Right cardiac atrium (tissue), 5 donors: ENCODE measurements around the gene RNF215. TPM values are rescaled to one million over a fixed set of nuclear protein-coding genes. Genes with fewer than 3 reads are reported as not detected.

Source experiments
- ATAC-seq, 2 donors: fragments of 200-7000 bp; cut with Tn5 transposase; one replicate each; pipeline versions ENCODE4 v1.8.0 to v1.9.1; 2020; ENCODE audit warnings: moderate library complexity in 2 of 2, mild to moderate bottlenecking in 1 of 2
- DNase-seq, 3 donors: peaks; one replicate each; pipeline ENCODE4 v3.0.0-alpha.2; 2020
- H3K27ac ChIP-seq: one replicate; pipeline ENCODE4 v1.5.1; 2013; ENCODE audit warnings: mild to moderate bottlenecking, low read length, control low read depth, moderate library complexity
- H3K27me3 ChIP-seq: one replicate; pipeline ENCODE4 v1.6.1; 2013; ENCODE audit not compliant: control insufficient read depth, insufficient read depth
- H3K4me1 ChIP-seq: one replicate; pipeline ENCODE4 v1.6.1; 2013; ENCODE audit warnings: low read length; ENCODE audit not compliant: control insufficient read depth, insufficient read depth
- H3K4me3 ChIP-seq: one replicate; pipeline ENCODE4 v1.5.1; 2013; ENCODE audit warnings: low read length, control low read depth
- H3K9me3 ChIP-seq: one replicate; pipeline ENCODE4 v1.6.1; 2013; ENCODE audit warnings: low read length; ENCODE audit not compliant: control insufficient read depth
- WGBS: extraction: QIAGEN DNeasy Blood & Tissue Kit; methylation state at CpG from one replicate; pipeline ENCODE4 v1.1.7; 2013; 5-methylcytosine and 5-hydroxymethylcytosine counted together
- intact Hi-C, 4 donors: fragments of 100-400 bp; cut with DNase I; formaldehyde crosslinking; loops; one replicate each; pipeline versions ENCODE4 v1.11.0 to v1.14.0; 2022 to 2023
- polyA plus RNA-seq: library from polyadenylated mRNA; stranded (reverse); fragments of 200-250 nt; gene quantifications from one replicate; pipeline ENCODE4 v1.2.3, GENCODE V29; 2013
- total RNA-seq, 4 donors: library from RNA; stranded (reverse); fragmentation: NEBNext Ultra II Directional; extraction: Animal tissue kit (Norgen Biotek cat#: 25700); gene quantifications; one replicate each; pipeline ENCODE4 v1.2.1, GENCODE V29; 2021
- donor health status: healthy with polysubstance abuse.
- donor health status: DM: no; HTN: yes; CAD: no.
- donor health status: DM: no; HTN: no; CAD: no.
- donor health status: DM: no; HTN: yes; CAD: no; lungs with severe emphysema.
- donor health status: DM: yes; HTN: yes; CAD: no.

RNF215 gene
- total and polyA plus RNA-seq, 5 donors, result 5.7 to 17.0 (median 12.2) TPM

GRCh38 chr22:30420347-30421125 is 33.3 kb upstream of the RNF215 start:
- WGBS, result 70% methylated on average over 6 of the region's 6 CpGs
- H3K27me3 ChIP-seq, result no peaks in the 10 kb centered on the region
- H3K27ac ChIP-seq, result no peak overlapping the region
- H3K4me1 ChIP-seq, result peaks cover 6% of the 10 kb centered on the region
- intact Hi-C loops, result no loop called here
- ATAC-seq (no peak), DNase-seq (no peak)
- no peak overlapping the region for H3K4me3 ChIP-seq
- no peaks in the 10 kb centered on the region for H3K9me3 ChIP-seq

DNA sequence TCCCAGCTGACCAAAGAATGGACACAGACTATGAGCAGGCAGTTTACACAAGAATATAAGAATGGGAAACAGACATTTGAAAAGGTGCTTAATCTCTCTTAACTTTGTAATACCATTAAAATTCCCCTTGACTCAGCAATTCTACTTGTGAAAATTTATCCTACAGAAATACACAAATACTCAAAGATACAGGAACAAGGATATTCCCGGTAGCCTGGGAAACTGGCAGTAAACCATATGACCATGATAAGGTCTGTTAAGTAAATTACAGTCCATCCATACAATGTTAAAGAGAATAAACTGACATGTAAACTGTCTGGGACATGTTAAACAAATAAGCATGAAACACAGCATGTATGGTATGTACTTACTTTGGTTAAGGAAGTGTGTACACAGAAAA is 29.6 kb upstream of the RNF215 start:
- Histone ChIP-seq H3K4me1 (no peaks in the 10 kb centered on the region), H3K27me3 (no peaks in the 10 kb centered on the region), H3K4me3 (no peak overlapping the region), H3K9me3 (no peaks in the 10 kb centered on the region), H3K27ac (no peak overlapping the region)
- WGBS, result 62% methylated on average over 1 of the region's 1 CpG
- intact Hi-C loops, result no loop called here
- no peak for DNase-seq
- ATAC-seq, result no peak

GRCh38 chr22:30416403-30416802 is 29.2 kb upstream of the RNF215 start:
- no peak for DNase-seq
- WGBS, result 85% methylated on average over 2 of the region's 2 CpGs
- H3K4me1 ChIP-seq, result no peaks in the 10 kb centered on the region
- no peak overlapping the region for H3K4me3 ChIP-seq
- no peak overlapping the region for H3K27ac ChIP-seq
- no peaks in the 10 kb centered on the region for H3K9me3 ChIP-seq
- intact Hi-C loops, result no loop called here
- no peaks in the 10 kb centered on the region for H3K27me3 ChIP-seq
- ATAC-seq, result no peak

DNA sequence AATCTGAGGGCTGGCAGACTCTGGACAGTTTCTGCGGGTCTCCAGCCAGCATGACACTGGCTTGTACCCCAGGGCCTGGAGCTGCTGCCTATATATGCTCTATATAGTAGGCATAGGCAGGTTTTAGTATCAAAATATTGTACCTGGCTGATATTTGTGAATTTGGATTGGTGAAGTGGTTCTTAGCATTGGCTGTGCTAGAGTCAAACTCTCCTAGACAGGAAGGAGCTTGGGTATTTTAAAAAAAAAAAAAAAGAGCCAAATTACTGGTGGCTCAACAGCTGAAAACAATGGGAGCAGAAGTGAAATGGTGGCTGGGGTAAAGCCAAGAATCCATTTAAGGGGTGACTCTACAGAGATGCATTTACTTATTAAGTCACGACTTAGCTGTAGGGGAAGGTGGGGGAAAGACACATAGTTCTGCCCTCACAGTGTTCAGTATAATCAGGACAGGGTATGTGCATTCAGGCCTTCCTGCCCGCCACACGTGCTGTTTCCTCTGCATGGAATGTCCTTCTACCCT is 27.4 kb upstream of the RNF215 start:
- no peak overlapping the region for H3K27ac ChIP-seq
- H3K4me1 ChIP-seq, result no peaks in the 10 kb centered on the region
- no peaks in the 10 kb centered on the region for H3K9me3 ChIP-seq
- DNase-seq, result no peak
- H3K27me3 ChIP-seq, result no peaks in the 10 kb centered on the region
- WGBS, result 81% methylated on average over 4 of the region's 4 CpGs
- H3K4me3 ChIP-seq, result no peak overlapping the region
- intact Hi-C loops, result no loop called here
- no peak for ATAC-seq

DNA sequence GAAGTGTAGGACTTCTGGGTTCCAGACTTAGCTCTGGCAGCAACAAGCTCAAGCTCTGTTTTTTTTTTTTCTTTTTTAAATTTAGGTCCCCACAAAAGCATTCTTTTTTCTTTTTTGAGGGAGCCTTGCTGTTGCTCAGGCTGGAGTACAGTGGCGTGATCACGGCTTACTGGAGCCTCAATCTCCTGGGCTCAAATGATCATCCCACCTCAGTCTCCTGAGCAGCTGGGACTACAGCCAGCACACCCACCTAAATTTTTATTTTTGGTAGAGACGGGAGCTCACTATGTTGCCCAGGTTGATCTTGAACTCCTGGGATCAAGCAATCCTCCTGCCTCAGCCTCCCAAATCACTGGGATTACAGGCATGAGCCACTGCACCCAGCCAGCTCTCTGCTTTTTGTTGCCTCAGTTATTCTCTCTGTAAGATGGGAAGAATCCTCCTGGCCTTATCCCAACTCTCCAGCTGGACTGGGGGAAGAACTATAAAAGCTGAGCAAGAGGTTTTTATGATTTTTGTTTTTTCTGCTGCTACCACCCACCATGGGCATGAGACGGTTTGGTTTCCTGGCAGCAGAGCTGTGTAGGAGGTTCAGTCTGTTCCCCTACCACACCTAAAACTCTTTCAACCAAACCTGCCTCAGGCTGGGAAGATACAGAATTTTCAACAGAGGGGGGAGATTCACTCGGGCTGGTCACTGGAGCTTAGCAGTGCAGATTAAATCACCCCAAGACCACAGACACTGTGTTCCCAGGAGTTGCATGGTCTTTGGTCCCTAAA is 26.7 kb upstream of the RNF215 start:
- 80% methylated on average over 5 of the region's 5 CpGs for WGBS
- H3K9me3 ChIP-seq, result no peaks in the 10 kb centered on the region
- intact Hi-C loops, result no loop called here
- H3K27me3 ChIP-seq, result no peaks in the 10 kb centered on the region
- ATAC-seq, result no peak
- H3K4me1 ChIP-seq, result no peaks in the 10 kb centered on the region
- H3K4me3 ChIP-seq, result no peak overlapping the region
- no peak overlapping the region for H3K27ac ChIP-seq
- DNase-seq, result no peak

DNA sequence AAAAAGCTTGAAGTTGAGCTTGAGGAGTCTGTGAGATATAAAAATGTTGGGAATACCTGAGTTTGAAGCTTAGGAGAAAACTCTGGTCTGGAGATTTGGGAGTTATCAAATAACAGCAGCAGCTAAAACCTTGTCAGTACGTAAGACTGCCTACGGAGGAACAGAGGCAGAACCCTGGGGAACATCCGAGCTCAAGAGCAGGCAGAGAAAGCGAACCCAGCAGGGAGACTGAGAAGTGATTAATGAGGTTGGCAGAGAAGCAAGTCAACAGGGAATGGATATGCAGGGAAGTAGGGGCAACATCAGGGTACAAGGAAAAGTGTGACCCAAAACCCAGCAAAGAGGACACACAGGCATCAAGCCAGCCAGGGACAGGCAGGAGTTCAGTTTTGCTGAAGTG is 25.8 kb upstream of the RNF215 start:
- Histone ChIP-seq H3K4me3 (no peak overlapping the region), H3K27ac (no peak overlapping the region), H3K9me3 (no peaks in the 10 kb centered on the region), H3K4me1 (no peaks in the 10 kb centered on the region), H3K27me3 (no peaks in the 10 kb centered on the region)
- DNase-seq (no peak), ATAC-seq (no peak)
- 86% methylated on average over 4 of the region's 4 CpGs for WGBS
- intact Hi-C loops, result no loop called here

GRCh38 chr22:30411780-30412179 is 24.6 kb upstream of the RNF215 start:
- Histone ChIP-seq H3K9me3 (no peaks in the 10 kb centered on the region), H3K27ac (no peak overlapping the region), H3K4me3 (no peak overlapping the region), H3K4me1 (no peaks in the 10 kb centered on the region), H3K27me3 (no peaks in the 10 kb centered on the region)
- WGBS, result 85% methylated on average over 3 of the region's 3 CpGs
- intact Hi-C loops, result no loop called here
- ATAC-seq, result no peak
- DNase-seq, result no peak

DNA sequence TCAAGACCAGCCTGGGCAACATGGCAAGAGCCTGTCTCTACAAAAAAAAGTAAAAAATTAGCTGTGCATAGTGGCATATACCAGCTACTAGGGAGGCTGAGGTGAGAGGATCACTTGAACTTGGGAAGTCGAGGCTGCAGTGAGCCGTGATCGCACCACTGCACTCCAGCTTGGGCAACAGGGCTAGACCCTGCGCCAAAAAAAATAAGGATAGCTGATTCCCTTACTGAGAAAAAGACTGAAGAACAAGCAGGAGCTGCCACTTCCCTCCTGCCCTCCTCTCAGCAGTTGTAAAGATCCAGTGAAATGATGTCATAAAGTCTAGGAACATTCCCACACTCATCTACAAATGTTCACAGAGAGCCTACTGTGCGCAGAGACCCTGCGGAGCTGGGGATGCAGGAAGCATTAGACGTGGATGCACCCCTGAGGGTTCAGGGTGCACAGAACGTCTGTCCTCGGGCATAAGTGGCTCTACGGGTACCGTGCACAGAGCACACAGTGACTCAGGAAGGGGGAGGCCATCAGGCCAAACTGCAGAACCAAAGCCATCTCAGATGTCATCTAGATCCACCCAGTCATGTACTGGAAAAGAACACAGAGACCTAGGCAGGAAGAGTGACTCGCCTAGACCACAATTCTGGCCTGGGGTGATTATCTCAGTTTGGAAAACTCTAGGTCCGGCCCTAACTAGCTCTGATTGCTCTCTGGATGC is 21.3 kb upstream of the RNF215 start:
- Histone ChIP-seq H3K9me3 (no peaks in the 10 kb centered on the region), H3K4me1 (no peaks in the 10 kb centered on the region), H3K27ac (no peak overlapping the region), H3K27me3 (no peaks in the 10 kb centered on the region), H3K4me3 (no peak overlapping the region)
- ATAC-seq (peak; percentile 16 to 89), DNase-seq (no peak)
- WGBS, result 80% methylated on average over 13 of the region's 13 CpGs
- intact Hi-C loops, result no loop called here

- 67% methylated on average over 6 of the region's 6 CpGs for WGBS
- H3K9me3 ChIP-seq, result no peaks in the 10 kb centered on the region
- H3K27ac ChIP-seq, result no peak overlapping the region
- DNase-seq (no peak), ATAC-seq (no peak)
- no peaks in the 10 kb centered on the region for H3K27me3 ChIP-seq
- intact Hi-C loops, result no loop called here
- no peaks in the 10 kb centered on the region for H3K4me1 ChIP-seq
- no peak overlapping the region for H3K4me3 ChIP-seq
Measured at GRCh38 chr22:30406400-30406799, 19.2 kb upstream of the RNF215 start.

DNA sequence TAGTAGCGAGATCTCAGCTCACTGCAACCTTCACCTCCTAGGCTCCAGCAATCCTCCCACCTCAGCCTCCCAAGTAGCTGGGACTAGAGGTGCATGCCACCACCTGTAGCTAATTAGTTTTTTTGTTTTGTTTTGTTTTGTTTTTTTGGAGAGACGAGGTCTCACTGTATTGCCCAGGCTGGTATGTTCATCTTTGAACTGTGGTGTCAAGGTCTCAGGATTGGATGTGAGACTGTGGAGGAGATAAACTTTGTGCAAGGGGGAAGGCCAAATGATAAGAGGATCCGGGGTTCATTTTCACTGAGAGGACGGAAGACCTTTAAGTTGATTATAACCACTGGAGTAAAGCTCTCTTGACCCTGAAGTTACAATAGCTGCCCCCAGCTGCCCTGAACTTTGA is 18.5 kb upstream of the RNF215 start:
- WGBS, result 52% methylated on average over 4 of the region's 4 CpGs
- Histone ChIP-seq H3K4me3 (no peak overlapping the region), H3K27me3 (no peaks in the 10 kb centered on the region), H3K4me1 (no peaks in the 10 kb centered on the region), H3K9me3 (no peaks in the 10 kb centered on the region), H3K27ac (no peak overlapping the region)
- DNase-seq (no peak), ATAC-seq (no peak)
- intact Hi-C loops, result no loop called here

GRCh38 chr22:30404307-30404706 is 17.1 kb upstream of the RNF215 start:
- no peaks in the 10 kb centered on the region for H3K4me1 ChIP-seq
- 83% methylated on average over 6 of the region's 6 CpGs for WGBS
- H3K27me3 ChIP-seq, result no peaks in the 10 kb centered on the region
- DNase-seq (no peak), ATAC-seq (no peak)
- no peak overlapping the region for H3K4me3 ChIP-seq
- no peaks in the 10 kb centered on the region for H3K9me3 ChIP-seq
- intact Hi-C loops, result no loop called here
- no peak overlapping the region for H3K27ac ChIP-seq
